Activated T-cell treated with anti-CD3 and anti-CD28 coated beads, Interleukin-2, amount 50 U/mL, for 48 hours (primary cell): ENCODE data around the gene MON2.

Experiments
- DNase-seq, 2 experiments: peaks; one replicate each; pipeline ENCODE4 v3.0.0-alpha.2; 2020

MON2 gene

DNA sequence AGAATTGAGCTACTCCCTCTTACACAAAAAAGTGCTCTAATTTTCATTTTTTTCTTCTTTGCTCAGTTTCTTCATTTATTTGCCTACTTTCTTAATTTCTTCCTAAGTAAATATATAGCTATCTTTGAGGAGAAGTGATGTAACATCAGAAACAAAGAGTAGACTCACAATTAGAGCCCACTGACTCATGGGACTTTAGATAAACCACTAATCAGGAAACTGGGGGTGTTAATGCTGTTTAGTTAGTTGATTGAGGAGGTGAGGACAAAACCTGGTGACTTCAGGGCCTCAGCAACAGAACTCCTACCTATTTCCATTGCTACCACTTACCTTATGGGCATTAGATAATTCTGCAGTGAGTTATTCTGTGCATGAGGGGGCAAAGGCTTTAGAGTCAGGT lies 151.7 kb downstream of the MON2 start:
- DNase-seq: no peak

DNA sequence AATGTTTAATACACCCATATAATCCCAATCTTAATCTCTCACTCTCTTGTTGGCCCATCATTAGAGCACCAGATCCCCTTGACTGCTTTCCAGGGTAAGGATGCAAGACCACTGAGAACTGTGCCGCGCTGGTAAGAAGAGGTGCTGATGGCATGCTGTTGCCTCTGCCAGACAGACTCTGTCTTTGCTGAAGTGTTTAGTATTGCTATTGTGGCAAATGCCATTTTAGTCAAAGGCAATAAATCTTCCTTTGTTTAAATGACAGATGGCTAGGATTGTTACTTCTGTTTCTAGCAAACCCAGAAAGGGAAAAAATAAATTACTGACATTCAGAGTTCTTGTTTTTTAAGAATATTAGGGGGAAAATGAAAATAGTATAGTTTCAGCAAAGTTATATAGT lies 152.3 kb downstream of the MON2 start:
- DNase-seq: no peak

DNA sequence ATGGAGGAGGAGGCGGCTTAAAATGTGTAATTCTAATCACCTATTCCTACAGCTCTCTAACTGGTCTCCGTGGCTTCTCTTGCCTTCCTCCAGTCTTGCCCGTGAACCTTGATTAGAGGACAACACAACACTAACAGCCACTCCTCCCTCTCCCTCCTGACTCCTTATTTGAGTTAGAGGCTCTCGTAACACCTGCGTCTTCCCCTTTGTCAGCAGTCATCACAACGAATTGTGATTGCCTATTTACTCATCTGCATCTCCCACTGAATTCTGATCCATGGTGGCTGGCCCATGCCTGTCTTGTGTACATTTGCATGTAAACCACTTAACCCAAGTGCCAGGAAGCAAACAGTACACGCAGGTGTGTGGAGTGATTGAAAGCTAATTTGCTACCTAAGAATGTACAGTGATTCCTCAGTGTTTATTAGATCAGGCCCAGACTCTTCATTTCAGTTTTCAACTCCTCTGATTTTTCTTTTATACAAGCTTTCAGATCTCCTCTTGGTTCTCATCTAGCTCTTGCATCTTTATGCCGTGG lies 154.5 kb downstream of the MON2 start:
- DNase-seq: no peak

DNA sequence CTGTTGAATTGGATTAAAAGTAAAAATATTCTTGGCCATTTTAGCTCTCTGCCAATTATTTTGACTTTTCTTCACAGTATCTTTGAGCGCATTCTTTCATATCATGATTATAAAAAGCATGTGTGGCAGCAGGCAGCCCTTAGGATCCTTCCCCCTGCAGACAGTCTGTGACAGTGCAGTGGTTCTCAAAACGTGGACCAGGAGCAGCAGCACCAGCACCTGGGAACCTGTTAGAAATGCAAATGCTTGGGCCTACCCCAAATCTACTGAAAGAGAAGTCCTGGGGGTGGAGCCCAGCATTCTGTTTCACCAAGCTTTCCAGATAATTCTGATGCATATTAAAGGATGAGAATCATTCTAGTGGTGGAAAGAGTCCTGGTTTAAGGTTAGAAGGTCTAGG lies 155.6 kb downstream of the MON2 start:
- no peak for DNase-seq

DNA sequence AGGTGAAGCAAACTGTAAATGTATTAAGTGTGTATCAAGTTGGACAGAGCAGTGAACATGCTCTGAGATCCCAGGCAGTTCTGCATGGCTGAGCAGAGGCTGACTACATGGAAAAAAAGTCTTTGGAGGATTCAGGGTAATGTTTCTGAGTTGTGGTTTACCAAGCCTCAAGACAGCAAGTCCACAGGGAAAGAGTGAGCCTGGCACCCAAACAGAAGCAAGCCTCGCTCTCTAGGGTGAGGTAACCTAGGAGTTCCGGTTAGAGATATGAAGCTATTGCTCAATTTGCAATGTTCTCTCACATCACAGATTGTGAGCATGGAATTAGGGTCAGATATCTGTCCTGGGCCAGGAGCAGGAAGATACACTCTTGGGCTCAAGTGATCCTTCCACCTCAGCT lies 158.6 kb downstream of the MON2 start:
- no peak for DNase-seq

DNA sequence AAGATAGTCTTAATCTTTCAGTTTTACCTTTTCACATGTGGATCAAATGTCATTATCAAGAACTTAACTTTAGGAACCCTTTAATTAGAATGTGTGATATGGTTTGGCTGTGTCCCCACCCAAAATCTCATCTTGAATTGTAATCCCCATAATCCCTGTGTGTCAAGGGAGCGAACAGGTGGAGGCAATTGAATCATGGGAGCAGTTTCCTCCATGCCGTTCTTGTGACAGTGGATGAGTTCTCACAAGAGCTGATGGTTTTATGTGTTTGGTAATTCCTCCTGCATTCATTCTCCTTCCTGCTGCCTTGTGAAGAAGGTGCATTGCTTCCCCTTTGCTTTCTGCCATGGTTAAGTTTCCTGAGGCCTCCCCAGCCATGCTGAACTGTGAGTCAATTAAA lies 160.6 kb downstream of the MON2 start:
- no peak for DNase-seq

DNA sequence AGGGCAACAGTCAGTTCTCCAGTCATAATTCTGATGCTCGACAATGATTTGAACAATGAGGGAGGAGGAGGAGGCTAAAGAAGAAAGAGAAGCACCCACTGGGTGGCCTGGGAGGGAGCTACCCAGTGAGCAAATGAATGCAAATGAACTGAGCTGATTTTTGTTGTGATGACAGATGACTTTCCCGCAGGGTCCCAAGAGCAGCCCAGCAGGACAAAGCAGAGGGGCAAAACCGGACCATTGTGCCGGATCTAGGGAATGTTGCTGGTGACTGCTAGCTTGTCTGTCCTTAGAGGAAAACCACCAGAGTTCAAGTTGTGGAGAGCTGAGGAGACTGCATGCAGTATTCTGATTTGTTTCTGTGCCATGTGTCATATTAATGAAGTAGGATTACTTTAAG lies 162.8 kb downstream of the MON2 start:
- no peak for DNase-seq

DNA sequence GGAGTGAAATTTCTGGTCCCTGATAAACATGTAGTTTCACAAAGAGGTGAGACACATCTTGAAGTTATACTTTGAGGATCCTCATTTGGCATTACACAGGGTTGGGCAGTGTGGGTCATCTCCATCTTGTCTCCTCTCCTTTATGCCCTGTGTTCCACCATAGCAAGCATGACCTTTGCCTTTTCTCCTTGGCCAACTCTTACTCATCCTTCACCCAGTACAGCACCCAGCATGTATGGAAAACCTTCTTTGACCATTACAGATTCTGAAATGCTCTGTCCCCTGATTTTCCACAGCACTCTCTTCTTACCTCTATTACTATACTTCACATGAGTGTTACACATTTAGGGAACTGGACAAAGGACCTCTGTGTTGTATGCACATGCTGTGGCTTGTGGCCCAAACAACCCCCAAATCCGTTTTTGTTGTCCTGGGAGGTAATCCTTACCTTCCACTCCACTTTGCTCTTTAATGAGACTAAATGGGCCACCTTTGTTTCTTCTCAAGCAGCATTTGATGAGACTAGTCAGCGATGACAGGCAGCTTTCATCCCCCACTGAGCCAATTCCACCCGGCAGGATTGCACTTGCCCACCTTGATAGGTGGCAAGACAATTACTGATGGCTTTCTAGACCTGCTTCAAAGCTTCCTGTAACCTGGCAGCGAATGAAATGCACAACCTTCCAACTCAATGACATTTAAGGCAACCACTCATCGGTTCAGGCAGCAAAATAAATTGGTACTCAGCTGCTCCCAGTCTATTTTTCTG lies 163.5 kb downstream of the MON2 start:
- no peak for DNase-seq

DNA sequence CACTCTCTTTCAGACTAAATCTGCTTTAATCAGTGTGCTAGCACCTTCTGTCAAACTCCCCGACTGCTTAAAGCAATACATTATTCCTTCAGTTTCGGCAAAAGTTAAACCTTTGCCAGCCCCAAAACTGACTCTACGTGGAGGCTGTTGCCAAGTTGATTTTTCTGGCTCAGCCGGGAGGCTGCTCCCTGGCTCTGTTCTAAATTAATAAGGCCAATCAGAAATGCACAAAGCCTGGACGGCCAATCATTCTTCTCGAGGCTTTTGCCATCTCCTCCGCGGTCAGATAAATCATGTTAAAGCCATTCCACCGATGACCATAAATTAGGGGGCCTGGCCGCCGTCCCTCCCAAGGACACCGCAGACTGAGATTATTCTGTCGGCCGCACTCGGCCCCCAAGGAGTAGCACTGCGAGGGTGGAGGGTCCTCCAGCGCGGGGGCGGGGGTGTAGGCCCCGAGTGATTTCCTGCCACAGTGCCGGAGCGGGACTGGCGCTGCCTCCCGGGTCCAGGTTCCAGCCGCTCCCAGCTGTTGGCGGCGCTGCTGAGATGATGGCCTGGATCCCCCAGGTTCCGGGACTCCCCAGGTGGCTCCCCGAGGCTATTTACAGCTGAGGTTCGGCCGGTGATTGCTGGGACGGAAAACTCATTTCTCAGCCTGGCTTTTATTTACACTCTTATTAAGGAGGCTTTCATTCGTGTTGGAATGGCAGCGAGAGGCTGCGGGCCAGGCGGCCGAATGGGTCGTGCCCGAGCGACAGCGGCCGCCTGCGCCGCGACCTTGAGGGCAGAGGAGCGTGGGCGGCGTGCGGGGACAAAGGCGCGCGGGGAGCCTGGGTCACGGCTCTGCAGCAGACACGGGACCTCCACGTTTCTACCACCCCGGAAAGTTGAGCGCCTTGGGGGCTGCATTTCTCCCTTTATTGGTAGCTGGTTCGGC lies 165.1 kb downstream of the MON2 start:
- peak; percentile 29 to 38 for DNase-seq

DNA sequence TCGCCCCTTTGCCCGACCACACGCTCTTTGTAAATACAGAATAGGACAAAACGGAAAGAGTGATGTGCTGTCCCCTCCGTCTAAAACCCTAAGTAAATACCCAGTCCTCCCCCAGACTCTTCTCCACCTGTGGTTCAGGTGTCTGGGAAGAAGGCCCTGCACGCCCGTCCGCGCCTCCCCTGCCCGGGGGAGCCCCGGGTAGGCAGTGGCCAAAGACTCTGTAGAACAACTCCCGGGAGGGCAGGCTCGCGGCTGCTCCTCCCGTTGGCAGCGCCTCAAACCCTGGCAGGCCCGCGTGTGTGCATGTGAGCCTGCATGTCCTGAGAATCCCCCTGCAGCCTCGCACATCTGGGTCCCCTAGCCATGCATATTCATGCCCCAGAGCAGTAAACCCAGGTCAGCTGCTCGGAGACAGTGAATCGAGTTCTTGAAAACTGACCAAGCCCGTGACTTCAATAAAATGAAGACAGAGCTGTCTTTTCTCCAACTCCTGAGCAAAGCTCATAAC lies 165.8 kb downstream of the MON2 start:
- peak in 1 of 2 experiments; percentile 32 for DNase-seq

DNA sequence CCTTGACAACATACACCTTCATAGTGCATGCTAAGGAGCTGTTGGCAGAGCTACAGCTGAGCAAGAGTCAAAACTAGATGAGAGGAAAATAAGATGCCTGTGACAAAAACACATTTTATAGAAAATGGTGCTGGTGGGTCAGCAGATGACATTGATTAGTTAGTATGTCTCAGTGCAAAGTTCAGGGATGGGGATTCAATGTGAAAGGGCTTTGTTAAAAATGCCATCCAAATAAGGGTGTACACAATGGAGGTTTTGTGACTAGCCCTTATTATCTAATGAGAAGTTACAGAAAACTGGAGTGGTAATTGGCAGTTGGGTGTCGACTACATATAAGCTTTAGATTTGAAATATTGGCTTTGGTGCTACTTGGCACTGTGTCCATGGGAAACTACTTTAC lies 169.0 kb downstream of the MON2 start:
- no peak for DNase-seq

DNA sequence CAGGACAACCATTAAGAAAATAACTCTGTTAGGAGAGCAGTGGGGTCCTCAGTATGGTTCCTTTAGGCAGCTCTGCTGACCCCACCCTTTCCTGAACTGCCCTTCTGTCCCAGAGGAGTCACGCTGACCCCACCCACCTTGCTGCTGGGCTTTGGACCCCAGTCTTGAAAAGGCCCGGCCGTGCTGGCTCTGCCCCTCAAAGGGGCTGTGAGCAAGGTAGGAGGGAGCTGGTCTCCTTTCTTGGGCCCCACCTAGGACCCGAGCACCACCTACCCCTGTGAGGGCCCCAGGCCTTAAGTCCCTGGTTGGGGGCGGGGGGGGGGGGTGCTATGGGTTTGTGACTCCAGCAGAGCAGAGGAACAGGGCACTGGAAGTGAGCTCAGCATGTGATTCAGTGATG lies 171.1 kb downstream of the MON2 start:
- DNase-seq: no peak

DNA sequence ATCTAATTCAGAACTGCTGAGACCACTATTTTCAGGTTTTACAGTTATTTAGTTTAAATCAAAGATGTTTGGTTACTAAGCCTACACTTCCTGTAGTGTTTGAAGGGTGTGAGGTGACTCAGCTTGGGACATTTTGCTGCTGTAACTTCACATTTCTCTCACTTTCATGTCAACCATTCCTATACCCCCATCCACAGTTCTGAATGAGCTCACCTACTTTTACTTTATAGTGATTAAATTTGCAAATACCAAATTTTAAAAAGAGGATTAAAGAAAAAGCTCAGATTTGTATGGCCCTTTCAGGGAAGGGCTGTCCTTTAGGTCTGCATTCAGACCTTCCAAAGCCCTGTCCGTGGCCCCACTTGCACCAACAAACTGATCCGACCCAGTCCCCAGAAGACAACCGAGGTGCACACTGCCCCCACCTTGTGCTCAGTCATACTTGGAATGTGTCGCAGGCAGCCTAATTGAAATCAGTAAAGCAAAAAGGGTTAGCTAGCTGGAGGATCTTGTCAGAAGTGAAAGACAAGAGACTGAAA lies 174.4 kb downstream of the MON2 start:
- DNase-seq: peak; percentile 67 to 68

DNA sequence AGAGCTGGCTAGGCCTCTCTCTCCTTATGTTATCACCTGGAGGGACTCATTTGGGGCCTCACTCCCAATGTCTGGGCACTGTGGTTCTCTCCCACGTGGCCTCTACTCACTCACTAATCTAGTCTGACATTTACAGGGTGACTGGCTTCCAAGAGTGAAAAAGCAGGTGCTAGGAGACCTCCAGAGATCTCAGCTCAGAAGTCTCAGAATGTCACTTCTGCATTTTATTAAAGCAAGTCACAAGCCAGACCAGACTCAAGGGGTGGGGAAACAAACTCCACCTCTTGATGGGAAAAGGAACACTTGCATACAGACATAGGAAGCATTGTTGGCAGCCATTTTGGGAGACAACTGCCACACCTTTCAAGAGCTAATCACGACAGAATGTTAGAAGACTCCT lies 175.9 kb downstream of the MON2 start:
- no peak for DNase-seq

DNA sequence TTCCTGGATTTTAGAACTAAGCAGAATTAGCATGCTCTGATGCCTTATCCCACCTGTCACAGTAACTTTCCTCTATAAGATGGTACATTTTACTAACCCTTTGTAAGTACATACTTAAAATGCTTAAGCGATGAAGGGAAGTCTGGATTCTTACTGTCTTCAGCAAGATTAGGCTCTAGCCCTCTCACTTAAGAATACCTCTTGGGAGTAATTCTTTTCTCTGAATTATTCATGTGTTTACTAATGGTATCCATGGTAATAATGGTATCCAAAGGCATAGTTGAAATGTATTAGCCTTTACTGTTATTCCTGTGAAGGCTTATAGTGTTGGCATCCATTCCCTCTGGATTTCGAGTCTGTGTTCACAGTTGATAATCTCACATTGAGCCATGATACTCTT lies 176.9 kb downstream of the MON2 start:
- DNase-seq: no peak

DNA sequence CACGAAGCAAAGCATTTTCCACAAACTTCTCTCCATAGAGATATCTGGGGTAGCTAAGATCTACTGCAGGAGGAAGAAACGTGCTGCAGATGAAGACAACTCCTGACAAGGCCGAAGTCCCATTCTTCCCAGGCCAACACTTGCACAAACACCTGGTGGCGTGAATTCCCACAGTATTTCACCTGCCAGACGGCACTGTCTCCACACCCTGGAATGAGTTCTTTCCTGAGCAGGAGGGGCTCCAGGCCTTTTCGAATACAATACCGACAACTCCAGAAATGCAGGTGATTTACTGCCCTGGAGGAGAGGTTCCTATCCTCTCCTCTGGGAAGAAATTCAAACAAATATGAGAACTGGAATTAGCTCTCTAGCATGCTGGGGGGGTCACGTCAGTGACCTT lies 179.9 kb downstream of the MON2 start:
- no peak for DNase-seq

DNA sequence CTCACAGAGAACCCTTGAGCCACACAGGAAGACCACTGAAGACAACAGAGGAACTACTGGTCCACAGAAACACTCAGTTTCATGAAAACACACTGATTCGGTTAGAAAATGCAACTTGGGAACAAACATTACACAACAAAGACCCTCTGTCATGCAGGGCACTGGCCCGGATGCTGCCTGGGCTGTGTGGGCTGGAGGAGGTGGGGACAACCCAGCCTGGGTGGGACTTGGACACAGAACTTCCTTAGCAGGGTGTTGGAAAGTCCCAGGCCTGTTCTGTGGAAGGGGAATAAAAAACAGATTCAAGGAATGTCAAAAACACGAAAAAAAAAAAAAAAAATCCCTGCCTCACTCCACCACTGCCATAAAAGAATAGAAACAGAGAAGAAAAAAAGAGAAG lies 181.0 kb downstream of the MON2 start:
- no peak for DNase-seq

DNA sequence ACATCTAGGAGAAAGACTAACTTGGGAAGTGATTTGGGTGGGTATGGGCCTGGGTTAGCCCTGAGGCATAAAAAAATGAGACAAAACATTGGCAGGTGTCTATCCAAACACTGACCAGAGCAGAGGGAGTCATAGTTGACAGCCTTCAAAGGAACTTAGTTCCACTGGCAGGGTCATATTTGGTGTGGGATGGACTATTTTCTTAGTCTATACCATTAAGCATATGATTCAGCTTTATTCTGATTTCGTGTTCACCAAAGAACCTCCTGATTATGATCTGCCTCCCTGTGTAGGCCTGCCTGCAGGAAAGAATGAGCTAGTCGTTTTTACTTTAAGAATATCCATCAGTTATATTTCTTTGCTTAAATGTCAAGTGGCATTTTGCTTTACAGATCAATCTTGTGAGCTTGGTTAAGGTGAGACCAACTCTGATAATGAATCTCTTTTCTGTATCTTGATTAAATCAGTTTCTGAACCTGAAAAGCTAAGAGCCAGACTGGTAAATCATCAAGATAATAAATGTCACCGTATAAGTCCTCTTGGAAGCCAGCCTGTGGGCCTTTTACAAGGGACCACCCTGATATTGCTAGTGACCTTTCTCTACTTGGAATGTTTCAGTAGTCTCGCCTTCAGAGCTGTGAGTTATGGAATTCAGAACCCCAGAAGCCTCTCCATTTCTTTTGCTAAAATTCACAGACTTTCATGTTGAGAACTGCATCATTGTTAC lies 182.9 kb downstream of the MON2 start:
- no peak for DNase-seq
